BLaER1 treated with 17β-estradiol and CSF1 and Interleukin-3, amounts not matched to agents 10 nM and 100 nM (cell line): Measurements from ENCODE around the gene FUNDC2.

Experiments used
- H3K27ac ChIP-seq, 11 experiments: shearing (Covaris generic); formaldehyde crosslinking; 2 replicates each; pipeline ENCODE4 v1.8.1; 2022
- H3K27me3 ChIP-seq, 11 experiments: shearing (Covaris generic); formaldehyde crosslinking; 2 replicates each; pipeline ENCODE4 v1.8.1; 2022
- H3K36me3 ChIP-seq, 11 experiments: shearing (Covaris generic); formaldehyde crosslinking; 2 replicates each; pipeline ENCODE4 v1.8.1; 2022
- H3K4me1 ChIP-seq, 10 experiments: shearing (Covaris generic); formaldehyde crosslinking; 2 replicates each; pipeline ENCODE4 v1.8.1; 2022
- H3K4me2 ChIP-seq, 11 experiments: shearing (Covaris generic); formaldehyde crosslinking; 2 replicates each; pipeline ENCODE4 v1.8.1; 2022
- H3K4me3 ChIP-seq, 10 experiments: shearing (Covaris generic); formaldehyde crosslinking; 2 replicates each; pipeline ENCODE4 v1.8.1; 2022
- H3K9ac ChIP-seq, 11 experiments: shearing (Covaris generic); formaldehyde crosslinking; 2 replicates each; pipeline ENCODE4 v1.8.1; 2022
- H3K9me3 ChIP-seq, 11 experiments: shearing (Covaris generic); formaldehyde crosslinking; replicated peaks in 1 of 11; 2 replicates each; pipeline ENCODE4 v1.8.1; 2022
- H4K20me1 ChIP-seq, 11 experiments: shearing (Covaris generic); formaldehyde crosslinking; 2 replicates each; pipeline ENCODE4 v1.8.1; 2022
- Cebpa-rat ChIP-seq, 11 experiments: shearing (Covaris generic); IDR thresholded peaks; 2 replicates each; pipeline ENCODE4 v1.8.1; 2022

Gene FUNDC2

DNA sequence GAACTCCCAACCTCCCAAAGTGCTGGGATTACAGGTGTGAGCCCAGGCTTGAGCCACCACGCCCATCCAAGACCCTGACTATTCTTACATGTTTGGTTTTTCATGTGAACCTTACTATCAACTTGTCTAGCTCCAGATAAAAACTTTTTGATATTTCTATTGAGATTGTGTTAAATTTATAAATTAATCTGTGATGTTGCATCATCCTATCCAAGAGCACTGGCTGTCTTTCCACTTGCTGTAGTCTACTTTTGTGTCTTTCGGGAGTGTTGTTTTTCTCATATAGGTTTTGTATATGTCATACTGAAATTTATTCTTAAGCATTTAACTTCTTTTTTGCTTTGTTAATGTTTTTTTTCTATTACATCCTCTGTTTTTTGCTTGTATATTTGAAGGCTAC, 79.3 kb downstream of the FUNDC2 start:
- Histone ChIP-seq H3K4me2 (no peak overlapping the region), H3K27me3 (peaks cover 48 to 100% (median 83%) of the 10 kb centered on the region in 11 experiments), H4K20me1 (no peaks in the 10 kb centered on the region), H3K9me3 (peaks cover 0 to 8% (median 0%) of the 10 kb centered on the region in 11 experiments; a peak in 2 of 22 replicates), H3K4me3 (no peak overlapping the region), H3K9ac (no peak overlapping the region), H3K36me3 (peaks cover 8 to 57% (median 21%) of the 10 kb centered on the region in 11 experiments; a peak in 19 of 22 replicates), H3K4me1 (no peaks in the 10 kb centered on the region), H3K27ac (no peak overlapping the region)
- TF ChIP-seq Cebpa-rat (IDR thresholded peaks at IDR 0.05), result no peak

DNA sequence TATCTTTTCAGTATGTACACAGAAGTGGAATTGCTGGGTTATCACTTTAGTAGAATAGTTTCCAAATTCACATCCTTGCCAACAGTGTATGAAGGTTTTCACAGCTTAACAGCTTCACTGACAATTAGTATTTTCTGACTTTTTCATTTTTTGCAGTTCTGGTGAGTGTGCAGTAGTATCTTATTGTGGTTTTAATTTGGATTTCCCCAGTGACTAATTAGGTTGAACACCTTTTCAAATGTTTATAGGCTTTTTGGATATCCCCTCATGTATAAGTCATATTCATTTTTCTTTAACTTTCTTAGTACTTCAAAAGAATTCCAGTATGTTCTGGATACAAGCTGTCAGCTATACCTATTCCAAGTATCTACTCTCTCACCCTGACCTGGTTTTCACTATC, 81.8 kb downstream of the FUNDC2 start:
- H3K4me2 ChIP-seq, result no peak overlapping the region
- peaks cover 11 to 21% (median 15%) of the 10 kb centered on the region in 11 experiments; a peak in 21 of 22 replicates for H3K9me3 ChIP-seq
- H3K4me3 ChIP-seq, result no peak overlapping the region
- no peaks in the 10 kb centered on the region for H4K20me1 ChIP-seq
- H3K9ac ChIP-seq, result no peak overlapping the region
- peaks cover 38 to 100% (median 83%) of the 10 kb centered on the region in 11 experiments for H3K27me3 ChIP-seq
- H3K4me1 ChIP-seq, result no peaks in the 10 kb centered on the region
- H3K36me3 ChIP-seq, result peaks cover 8 to 69% (median 35%) of the 10 kb centered on the region in 11 experiments; a peak in 17 of 22 replicates
- no peak overlapping the region for H3K27ac ChIP-seq
- no peak for TF ChIP-seq Cebpa-rat (IDR thresholded peaks at IDR 0.05)
